Superior temporal gyrus (tissue), 1 donor: ENCODE data around the gene WWC1.
"Not testable (repeated sequence)": the region's sequence is repeated elsewhere in the genome, so short reads cannot be mapped to it uniquely, and the experiment has no call there.

Experiments
- DNase-seq: peaks from one replicate; pipeline ENCODE4 v3.0.0-alpha.2; 2016; ENCODE audit errors: extremely low spot score

The WWC1 gene

DNA sequence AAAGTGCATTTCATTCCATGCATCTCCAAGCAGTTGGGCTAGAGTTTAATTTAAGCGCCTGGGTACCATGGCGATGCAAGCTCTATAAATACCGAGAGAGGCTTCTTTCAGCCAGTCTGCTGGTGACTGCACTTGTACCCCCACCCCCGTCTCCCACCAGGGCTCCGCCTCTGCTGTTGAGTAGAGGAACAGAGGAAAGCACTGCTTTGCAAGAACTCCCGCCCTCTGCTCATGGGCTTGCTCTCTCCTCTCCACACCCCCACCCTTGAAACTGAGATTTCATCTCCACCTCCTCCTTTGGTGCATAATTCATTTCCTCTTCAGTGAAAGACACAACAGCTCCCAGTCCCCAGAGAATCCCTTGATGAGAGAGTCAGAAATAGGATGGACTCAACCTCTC is 5.1 kb upstream of the WWC1 start:
- DNase-seq = no peak

DNA sequence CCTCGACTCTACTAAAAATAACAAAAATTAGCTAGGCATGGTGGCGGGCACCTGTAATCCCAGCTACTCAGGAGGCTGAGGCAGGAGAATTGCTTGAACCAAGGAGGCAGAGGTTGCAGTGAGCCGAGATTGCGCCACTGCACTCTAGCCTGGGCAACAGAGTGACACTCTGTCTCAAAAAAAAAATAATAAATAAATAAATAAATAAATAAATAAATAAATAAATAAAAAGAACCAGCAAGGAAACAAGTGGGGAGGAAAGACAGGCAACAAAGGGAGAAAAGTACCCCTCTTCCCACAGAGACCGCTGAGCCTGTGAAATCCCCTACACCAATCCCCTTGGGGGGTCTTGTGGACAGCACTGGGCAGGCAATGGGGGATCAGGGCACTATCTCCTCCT is 4.6 kb upstream of the WWC1 start:
- not testable (repeated sequence) for DNase-seq

DNA sequence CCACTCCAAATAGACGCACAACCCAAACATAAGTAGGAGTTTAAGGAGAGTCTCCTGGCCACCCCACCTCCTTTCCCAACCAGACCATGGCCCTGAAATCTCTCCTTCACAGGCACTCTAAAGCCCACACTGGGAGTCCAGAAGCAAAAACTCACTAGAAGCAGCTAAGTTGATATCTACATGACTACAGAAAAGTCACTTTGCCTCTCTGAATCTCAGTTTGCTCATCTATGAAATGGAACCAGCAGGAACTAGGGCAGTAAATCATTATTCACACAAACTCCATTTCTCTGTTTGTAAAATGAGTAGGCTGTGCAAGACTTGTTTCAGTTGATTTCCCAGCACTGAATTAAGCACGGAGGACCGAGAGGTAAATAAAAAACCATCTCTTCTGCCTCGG is 4.1 kb upstream of the WWC1 start:
- DNase-seq = no peak

DNA sequence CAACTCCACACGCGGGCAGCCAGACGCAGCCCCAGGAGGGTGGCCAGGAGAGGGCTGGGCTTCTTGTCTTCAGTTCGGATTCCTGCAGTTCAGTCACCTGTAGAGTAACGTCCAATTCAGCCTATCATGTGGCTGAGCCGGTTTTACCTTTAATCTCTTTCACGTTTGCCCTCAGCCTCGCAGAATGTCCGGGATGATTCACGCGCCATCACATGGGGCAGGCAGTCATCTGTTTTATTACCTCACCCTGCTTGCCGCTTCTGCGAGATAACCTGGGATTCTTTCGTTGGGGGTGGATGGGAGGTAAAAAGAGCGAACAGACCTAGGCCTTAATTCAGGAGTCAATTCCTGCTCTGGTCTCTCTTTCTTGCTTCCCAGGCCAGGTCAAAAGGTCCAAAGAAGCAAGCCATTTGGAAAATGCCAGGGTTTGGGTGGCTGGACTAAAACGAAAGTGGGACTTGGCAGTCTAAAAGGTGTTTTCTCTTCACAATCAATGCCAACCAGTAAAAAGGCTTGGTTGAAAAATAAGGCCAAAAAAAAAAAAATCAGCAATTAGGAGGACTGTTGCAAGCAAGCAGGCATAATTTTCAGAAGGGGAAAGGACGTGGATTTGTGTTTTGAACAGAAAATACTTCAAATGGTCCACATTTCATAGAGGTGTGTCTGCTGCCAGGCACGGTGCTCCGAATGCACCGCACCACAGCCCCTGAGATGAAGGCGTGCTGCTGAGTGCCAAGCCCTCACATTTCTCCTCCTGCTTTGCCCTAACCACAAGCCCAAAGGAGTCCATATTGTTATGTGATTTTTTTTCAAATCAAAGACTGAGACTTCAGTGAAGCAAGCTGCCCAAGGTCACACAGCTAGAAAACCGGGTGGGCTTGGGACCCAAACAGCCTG is 2.8 kb upstream of the WWC1 start:
- DNase-seq = no peak

DNA sequence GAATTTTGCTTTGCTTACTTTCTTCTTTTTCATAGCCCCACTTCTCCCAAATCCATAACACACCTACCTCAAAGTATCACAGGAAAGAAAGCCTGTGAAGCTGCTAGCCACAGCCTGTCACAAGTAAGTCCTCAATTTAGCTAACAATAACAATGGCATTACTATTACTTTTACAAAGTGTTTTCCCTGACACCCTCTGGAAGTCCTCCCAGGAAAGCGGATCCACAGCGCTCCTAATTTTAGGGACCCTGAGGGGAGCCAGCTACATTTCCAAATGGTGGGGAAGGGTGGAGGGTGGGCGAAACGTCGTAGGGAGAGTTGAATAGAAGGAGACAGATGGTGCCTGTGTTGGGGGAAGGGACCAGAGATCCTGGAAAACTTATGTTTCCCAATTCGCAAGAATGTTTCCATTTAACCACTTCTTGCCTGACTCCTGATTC is 523 bp upstream of the WWC1 start:
- no peak for DNase-seq

DNA sequence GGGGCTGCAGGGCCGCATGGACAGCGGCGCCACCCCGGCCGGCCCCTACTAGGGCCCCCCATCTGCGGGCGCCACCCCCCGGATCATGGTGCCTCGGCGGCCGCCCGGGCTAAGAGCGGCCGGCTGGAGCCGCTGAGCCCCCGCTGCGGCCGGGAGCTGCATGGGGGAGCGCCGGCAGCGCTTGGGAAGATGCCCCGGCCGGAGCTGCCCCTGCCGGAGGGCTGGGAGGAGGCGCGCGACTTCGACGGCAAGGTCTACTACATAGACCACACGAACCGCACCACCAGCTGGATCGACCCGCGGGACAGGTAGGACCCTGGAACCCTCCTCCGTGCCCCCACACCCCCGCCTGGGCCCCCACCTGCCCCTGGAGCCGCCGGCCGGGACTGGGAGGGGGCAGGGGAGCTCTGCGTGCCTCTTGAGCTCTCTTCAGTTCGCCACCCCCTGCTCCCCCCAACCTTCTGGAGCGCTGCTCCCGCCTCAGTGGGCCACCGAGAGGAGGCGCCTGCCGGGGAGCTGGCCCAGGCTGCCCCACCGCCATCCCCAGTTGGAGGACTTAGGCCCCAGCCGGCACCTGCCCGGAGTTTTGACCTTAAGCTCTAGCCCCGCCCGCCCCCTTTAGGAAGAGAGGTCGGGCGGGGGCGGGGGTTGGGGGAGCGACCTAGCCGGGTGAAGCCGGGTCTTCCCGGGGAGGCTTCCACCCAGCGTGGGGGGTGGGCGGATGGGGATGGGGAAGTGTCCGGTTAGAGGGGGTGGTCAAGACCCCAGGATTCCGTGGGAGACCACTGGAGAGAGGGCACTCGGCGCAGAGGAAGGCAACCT is 730 bp downstream of the WWC1 start:
- no peak for DNase-seq

DNA sequence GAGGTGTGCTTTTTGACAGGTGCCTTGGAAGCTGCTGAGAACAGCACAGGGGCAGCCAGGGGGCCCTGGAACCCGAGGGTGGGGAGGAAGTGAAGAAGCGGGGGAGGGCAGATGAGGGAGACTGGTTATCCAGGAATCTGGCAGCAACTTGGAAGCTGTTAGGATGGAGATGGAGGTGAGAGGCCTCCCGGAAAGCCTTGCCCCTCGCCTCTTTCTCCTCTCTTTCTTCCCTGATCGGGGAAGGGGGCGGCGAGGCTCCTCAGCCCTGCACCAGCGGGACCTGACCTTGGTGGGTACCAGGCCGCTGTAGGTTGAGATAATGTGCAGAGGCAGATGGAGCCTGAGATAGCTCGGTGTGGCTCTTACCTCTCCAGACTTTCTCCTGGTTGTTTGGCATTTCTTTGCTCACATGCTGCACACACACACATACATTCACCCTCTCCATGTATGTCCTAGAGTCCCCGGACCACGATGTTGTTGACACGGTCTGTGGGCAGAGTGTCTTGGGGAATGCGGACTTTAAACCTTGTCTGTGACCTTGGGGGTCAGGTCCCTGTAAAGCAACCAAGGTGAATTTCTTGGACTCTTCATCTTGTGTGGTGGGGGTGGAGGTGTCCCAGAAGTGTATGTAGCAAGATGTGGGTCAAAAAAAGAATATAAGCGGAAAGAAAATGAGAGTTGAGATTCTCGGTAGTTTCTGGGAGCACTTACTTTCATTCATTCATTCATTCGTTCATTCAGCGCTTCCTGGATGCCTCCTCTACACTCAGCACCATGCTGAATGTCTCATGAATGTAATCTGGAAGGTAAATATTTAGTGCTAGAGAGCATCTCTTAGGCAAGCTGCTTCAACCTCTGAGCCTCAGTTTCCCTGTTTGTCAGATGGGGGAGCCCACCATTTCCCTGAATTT is 1.6 kb downstream of the WWC1 start:
- no peak for DNase-seq

DNA sequence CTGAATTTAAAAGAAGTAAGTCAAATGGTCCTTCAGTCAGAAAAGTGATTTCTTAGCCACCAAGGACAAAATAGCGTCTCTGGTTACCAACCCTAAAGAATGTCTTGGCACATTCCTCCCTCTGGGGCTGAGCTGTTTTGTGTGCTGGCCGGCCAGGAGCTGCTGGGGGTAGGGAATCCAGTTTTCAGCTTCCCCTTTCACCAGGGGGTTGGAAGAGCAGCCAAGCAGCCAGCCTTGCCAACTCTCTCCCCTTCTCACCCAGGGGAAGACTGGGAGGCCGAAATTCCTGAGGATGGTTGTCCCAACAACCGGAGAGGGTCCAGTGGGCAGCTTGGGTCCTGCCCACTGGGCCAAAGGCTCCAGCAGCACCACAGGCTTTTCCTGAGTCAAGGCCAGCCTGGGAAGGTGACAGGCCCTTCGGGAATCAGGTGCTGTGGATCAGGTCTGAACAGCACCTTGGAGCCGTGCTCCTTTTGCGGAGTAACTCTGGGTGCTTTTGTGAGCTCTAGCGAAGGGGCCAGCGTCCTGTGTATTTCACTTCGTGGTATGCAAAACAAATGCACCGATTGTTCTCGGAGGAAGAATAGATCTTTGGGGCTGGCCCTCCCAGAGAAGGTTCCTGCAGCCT is 4.2 kb downstream of the WWC1 start:
- DNase-seq = no peak

DNA sequence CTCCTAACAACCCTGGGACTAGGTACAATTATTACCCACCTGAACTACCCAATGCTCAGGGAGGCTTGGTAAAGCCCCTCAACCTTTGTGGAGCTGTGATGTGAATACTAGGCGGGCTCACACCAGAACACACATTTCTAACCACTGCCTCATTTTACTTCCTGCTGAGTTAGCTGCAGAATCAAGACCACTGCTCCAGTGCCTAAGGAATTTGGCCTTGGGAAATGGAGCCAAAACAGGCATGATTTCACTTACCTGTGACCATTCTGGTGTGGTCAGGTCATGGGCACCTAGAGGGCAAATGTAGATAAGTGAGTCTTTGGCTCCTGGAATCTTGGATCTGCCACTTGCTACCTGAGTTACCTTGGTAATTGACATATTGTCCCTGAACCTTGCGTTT is 5.2 kb downstream of the WWC1 start:
- DNase-seq = no peak

DNA sequence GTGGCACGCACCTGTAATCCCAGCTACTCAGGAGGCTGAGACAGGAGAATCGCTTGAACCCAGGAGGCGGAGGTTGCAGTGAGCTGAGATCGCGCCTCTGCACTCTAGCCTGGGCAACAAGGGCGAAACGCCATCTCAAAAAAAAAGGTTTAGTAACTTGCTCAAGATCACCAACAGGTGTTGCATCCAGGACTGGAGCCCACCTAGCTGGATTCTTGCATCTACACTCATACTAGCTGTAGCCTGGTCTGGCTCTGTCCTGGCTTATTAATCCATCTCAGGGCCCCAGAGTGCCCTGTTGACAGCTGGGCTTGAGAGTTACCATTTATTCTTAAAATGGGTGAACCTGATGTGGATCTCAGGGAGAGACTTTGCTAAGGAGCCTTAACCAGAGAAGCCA is 7.5 kb downstream of the WWC1 start:
- DNase-seq = no peak

DNA sequence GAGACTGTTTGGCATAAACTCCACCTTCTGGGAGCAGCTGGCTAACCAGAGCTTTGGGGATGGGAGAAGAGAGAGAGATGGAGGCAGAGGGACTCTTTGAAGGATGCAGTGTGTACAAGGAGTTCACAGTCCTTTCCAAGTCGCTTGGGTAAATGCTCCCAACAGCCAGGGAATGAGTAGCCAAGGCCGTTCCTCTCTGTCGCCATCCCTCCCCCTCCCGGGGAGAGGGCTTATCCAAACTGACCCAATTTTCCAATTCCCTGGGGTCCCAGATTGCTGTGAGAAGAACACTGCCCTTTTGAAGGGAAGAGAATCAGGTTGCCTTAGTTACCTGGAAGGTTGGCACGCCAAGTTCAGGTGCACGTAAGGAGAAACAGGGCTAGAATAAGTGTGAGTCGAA is 7.9 kb downstream of the WWC1 start:
- no peak for DNase-seq

DNA sequence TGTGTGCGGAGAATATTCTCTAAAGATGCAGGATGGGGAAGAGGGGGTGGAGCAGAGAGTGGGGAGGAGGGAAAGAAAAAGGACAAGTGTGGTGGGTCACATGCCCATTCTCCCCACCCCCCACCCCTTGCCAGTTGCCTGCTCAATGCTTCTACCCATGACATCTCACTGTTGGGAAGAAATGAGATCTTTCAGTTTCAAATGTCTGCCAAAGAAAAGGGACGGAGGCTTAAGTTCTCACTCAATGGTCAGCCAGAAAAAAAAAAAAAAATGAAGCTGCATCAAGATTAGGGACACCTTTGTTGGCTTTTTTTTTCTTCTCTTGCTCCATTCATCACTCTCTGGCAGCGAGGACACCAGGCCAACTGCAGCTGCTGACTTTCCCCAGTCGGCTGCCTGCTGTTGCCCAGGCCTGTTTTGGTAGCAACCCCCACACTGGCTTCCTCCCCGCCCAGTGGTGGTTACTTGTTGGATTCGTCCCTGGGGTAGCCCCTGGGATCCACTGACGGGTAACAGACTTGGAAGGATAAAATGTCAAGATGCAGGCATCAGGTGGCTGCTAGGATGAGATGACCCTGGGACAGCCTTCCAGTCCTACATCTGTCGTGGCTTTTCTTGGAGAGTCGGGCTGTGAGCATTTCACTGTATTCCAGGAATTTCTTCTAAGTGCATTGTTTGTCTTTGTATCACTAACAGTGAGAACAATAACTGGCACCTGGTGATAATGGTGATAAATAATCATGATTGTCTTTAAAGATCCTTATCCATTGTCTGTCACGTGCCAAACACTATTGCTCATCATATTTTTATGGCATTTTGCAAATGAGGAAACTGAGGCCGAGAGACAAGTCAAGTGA is 9.1 kb downstream of the WWC1 start:
- DNase-seq = no peak

DNA sequence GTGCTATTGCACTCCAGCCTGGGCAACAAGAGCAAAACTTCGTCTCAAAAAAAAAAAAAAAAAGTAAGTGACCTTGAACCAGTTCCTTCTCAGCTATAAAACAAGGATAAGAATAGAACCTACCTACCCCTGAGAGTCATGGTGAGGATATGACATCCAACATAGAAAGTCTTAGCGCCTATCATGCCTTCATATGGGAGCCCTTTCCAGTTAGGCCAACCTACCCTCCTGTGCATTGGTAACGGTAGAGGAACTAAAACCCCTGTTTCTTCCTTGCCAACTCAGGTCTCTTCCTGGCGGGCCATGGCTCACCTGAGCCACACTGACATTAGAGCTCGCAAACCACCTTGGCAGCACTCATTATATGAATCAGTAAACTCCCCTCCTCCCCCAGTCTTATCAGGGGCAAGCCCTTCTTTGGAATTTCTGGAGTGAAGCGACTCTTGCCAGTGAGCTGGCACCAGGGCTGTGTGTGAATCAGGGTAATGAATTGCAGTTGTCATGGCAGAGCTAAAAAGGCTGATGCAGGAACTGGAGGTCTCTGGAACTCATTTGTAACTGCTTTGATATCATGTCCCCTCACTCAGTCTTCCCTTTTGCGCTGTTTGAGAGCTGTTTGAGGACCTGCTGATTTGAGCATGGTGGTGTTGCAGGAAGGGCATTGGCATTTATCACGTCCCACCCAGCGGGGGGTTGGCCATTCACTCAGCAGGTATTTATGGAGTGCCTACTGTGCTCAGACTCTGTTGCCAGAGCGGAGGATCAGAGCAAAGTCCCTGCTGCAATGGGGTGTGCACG is 10.3 kb downstream of the WWC1 start:
- DNase-seq = no peak

DNA sequence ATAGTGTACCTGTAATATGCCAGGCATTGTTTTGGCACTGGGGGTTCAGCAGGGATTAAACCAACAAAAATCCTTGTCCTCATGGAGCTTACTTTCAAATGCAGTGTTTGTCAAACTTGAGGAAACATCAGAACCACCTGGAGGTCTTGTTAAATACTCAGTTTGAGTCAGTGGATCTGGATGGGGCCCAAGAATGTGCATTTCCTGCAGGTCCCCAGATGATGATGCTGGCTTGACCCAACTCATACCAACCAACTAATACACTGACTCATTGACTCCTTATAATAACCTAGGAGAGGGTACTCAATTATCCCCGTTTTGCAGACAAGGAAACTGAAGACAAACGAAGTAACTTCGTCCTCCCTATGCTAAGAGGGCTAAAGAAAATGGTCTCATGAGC is 11.3 kb downstream of the WWC1 start:
- DNase-seq = no peak

DNA sequence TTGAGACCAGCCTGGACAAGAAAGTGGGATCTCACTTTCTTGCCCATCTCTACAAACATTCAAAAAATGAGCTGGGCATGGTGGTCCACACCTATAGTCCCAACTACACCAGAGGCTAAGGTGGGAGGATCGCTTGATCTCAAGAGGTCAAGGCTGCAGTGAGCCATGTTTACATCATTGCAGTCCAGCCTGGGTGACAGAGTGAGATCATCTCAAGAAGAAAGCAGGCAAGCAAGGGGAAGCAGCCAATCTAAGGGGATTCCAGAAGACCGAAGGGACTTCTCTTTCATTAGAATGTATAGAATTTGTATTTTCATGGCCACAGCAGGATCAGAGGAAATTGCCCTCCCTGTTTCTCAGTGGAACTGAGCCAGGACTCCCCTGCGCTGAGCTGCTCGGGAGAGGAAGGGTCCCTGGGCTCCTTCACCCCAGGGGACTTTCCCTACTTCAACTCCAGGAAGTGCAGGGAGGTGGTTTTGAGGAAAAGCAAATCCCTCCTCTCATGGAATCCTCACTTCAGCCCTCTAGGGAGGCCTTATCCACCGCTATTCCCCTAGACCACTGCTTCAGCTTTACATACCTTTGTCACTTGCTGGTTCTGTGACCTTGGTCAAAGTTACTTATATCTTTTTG is 12.1 kb downstream of the WWC1 start:
- no peak for DNase-seq

DNA sequence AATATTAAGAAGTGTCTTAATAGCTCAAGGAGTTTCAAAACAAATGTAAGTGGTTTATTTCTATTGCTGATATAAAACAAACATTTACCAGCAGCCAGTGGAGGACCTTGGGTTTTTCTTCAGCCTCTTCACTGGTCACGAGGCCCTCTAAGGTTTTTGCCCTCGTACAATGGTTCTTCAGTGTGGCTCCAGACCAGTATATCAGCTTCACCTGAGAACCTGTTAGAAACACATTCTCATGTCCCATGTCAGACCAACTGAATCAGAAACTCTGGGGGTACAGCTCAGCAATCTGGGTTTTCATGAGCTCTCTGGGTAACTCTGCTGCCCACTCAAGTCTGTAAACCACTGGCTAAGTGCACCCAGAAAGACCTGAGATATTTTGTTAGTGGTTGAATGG is 12.9 kb downstream of the WWC1 start:
- DNase-seq = no peak

DNA sequence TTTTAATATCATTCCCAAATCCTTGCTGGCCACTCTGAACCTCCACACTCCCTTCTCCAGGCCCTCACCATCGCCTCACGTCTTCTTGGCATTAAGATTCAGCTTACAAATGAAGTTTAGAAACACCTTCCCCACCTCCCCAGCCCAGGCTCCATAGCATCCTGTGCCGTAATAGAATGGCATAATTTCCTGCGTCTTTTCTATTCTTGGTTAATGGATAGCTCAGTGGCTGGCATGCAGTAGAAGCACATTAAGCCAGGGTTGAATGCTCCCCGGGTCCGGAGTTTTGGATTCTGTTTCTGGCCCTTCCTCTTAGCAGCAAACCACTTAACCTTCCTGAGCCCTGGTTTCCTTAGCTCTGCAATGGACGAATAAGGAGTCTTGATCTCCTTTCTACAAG is 13.8 kb downstream of the WWC1 start:
- DNase-seq = no peak

DNA sequence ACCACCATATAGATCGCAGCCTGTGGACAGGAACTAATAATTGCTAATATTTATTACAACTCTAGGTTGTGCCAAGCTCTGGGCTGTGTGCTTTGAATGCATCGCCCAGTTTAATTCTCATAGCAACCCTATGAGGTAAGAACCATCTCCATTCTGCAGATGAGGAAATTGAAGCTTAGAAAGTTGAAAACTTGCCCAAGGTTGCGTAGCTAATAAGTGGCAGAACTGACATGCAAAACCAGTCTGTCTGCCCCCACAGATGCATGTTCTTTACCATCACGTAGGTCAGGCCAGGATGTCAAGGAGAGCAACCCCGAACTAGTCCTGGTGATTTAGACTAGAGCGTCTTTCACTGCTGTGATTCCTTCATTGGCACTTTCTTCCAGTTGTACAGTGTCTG is 15.6 kb downstream of the WWC1 start:
- DNase-seq = no peak

DNA sequence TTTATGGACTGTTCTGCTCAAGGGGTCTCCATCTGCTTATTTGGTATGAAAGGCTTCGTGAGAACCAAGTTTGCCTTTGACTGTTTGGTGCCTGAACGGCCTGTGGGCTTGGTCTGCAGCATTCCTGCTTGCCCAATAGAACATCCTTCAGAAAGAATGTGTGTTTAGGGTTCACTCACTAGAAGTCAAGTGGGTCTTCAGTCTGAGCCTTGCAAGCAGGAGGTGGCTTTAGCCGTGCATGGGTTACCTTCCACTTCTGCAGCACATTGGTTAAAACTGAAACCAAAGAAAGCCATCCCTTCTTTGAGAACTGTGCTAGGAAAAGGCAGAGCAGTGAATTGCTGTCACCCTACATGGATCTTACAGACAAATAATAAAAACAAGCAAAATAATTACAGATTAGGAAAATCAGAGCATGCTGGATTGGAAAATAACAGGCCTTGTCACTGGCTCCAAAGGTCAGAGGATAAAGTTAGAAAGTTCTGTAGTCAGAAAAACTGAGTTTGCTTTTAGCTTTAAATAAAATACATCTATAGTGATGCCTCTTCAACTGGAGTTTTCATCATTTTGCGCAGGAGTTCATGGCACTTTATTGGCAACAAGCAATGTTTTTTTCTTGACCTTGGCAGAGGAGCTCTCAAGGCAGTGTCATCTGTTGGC is 16.6 kb downstream of the WWC1 start:
- DNase-seq = no peak
